SK-N-SH treated with all-trans-retinoic acid at 6 μM for 48 hours (cell line): Measurements from ENCODE around the gene TGFBI.

ENCODE experiments used
- ARNTL ChIP-seq: fragments of 450-650 bp; formaldehyde crosslinking; IDR thresholded peaks from 2 replicates; pipeline ENCODE4 v1.5.0; 2020; ENCODE audit warnings: low read depth, mild to moderate bottlenecking, moderate library complexity, borderline replicate concordance
- ESRRG ChIP-seq: fragments of 250-450 bp; sonication (Bioruptor Pico); IDR thresholded peaks from 2 replicates; pipeline ENCODE4 v1.6.1; 2021; ENCODE audit warnings: mild to moderate bottlenecking
- PATZ1 ChIP-seq: fragments of 250-450 bp; sonication (Bioruptor Pico); IDR thresholded peaks from 2 replicates; pipeline ENCODE4 v1.8.0; 2020; ENCODE audit warnings: mild to moderate bottlenecking, moderate library complexity, borderline replicate concordance
- TCF4 ChIP-seq: fragments of 250-450 bp; sonication (Bioruptor Pico); IDR thresholded peaks from 2 replicates; pipeline ENCODE4 v1.8.0; 2021; ENCODE audit warnings: mild to moderate bottlenecking, moderate library complexity, borderline replicate concordance
- ZC3H10 ChIP-seq: fragments of 250-450 bp; sonication (Bioruptor Pico); IDR thresholded peaks from 2 replicates; pipeline ENCODE4 v1.5.1; 2021; ENCODE audit warnings: mild to moderate bottlenecking, moderate library complexity
- ZFP3 ChIP-seq: fragments of 250-450 bp; sonication (Bioruptor Pico); IDR thresholded peaks from 2 replicates; pipeline ENCODE4 v1.5.0; 2020; ENCODE audit warnings: mild to moderate bottlenecking, moderate library complexity
- ZFP30 ChIP-seq: fragments of 450-650 bp; formaldehyde crosslinking; IDR thresholded peaks from 2 replicates; pipeline ENCODE4 v1.5.0; 2022; ENCODE audit warnings: mild to moderate bottlenecking, moderate library complexity
- ZNF565 ChIP-seq: fragments of 450-650 bp; formaldehyde crosslinking; conservative IDR thresholded peaks from 2 replicates; pipeline ENCODE4 v1.5.0; 2020; ENCODE audit warnings: low read depth, mild to moderate bottlenecking, moderate library complexity

GRCh38 chr5:136005476-136005875, 23.3 kb upstream of the TGFBI start:
- TF ChIP-seq TCF4 (CRISPR knock-in tag) (no peak), ARNTL (CRISPR knock-in tag) (no peak), ZFP3 (CRISPR knock-in tag) (no peak), ZNF565 (CRISPR knock-in tag) (no peak), ZFP30 (CRISPR knock-in tag) (no peak), ZC3H10 (no peak), ESRRG (CRISPR knock-in tag) (no peak), PATZ1 (no peak)
